GM12892 (cell line): ENCODE data around the gene NOPCHAP1.

Experiments
- POLR2A ChIP-seq: IDR thresholded peaks from 2 replicates; pipeline ENCODE4 v1.6.1; 2011; ENCODE audit warnings: low read depth, low read length, control low read depth
- POLR2AphosphoS5 ChIP-seq: IDR thresholded peaks from 2 replicates; pipeline ENCODE4 v1.6.1; 2011; ENCODE audit warnings: low read depth, low read length, control low read depth

GRCh38 chr12:104990950-104991349 lies 4.8 kb downstream of the NOPCHAP1 start:
- TF ChIP-seq POLR2A: no peak
- no peak for TF ChIP-seq POLR2AphosphoS5
